Chondrocyte (in vitro differentiated cells): ENCODE data around the gene PRRG2. TPM values are rescaled to one million over a fixed set of nuclear protein-coding genes. Genes with fewer than 3 reads are reported as not detected.

ENCODE experiments used
- DNase-seq: peaks from one replicate; pipeline ENCODE4 v3.0.0; 2021; ENCODE audit warnings: mixed read lengths, low spot score
- H3K27ac Mint-ChIP-seq: one replicate; pipeline ENCODE4 v1.8.0; 2021; ENCODE audit warnings: mild to moderate bottlenecking, moderate library complexity, mixed read lengths; ENCODE audit not compliant: unreplicated experiment
- H3K27me3 Mint-ChIP-seq: 2 replicates; pipeline ENCODE4 v1.8.0; 2021; ENCODE audit warnings: low read depth, mixed read lengths
- H3K36me3 Mint-ChIP-seq: 2 replicates; pipeline ENCODE4 v1.8.0; 2021; ENCODE audit warnings: low read depth, mixed read lengths
- H3K4me1 Mint-ChIP-seq: 2 replicates; pipeline ENCODE4 v1.8.0; 2021; ENCODE audit warnings: low read depth, mild to moderate bottlenecking, mixed read lengths
- H3K4me3 Mint-ChIP-seq: one replicate; pipeline ENCODE4 v1.8.0; 2021; ENCODE audit warnings: mild to moderate bottlenecking, moderate library complexity, mixed read lengths; ENCODE audit not compliant: unreplicated experiment
- H3K9me3 Mint-ChIP-seq: 2 replicates; pipeline ENCODE4 v1.8.0; 2021; ENCODE audit warnings: low read depth, mixed read lengths
- long read RNA-seq: library from polyadenylated mRNA; stranded (forward); transcript quantifications from one replicate; pipeline ENCODE4 v2.0.0, GENCODE V29; 2021
- total RNA-seq: library from RNA; stranded (reverse); gene quantifications from 3 replicates; pipeline ENCODE4 v1.2.1, GENCODE V29; 2021
- TF ChIP-seq, protein P1 (sequence below): fragments of 200-600 bp; sonication (generic); IDR thresholded peaks from 2 replicates; pipeline ENCODE4 v1.5.0; 2021; ENCODE audit warnings: antibody characterized with exemption, mild to moderate bottlenecking, moderate library complexity

PRRG2 gene
- total RNA-seq = 0.17 to 0.56 TPM (median 0.39 TPM) in 3 replicates
- long read RNA-seq = 0 reads

DNA sequence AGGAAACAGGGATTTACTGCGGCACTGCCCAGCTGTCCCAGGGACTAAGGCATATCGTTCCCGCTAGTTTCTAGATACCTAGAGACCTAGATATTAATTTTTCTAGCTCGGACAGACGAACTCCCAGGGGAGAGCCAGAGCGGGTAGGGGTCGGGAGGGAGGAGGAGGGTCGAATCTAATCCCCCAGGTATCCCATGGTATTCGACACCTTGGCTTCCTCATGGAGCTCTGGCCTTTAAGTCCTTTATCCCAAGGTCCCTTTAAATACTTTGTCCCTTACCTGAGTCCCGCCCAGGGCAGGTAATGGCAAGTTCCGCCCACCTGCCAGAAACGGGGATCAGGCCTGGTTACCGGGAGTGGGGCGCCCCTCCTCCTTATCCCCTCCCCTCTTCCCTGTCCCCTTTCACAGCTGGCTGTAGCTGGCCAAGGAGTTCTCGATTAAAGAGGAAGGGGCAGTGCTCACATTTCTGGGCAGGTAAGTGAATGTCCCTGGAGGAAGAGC, at the start of gene PRRG2:
Gene PRRG2, plus strand, starts transcription at position 310 of the 502 bp plus-strand sequence. CDS start 1,904 bp downstream, outside the sequence.
- TF ChIP-seq, protein P1, sequence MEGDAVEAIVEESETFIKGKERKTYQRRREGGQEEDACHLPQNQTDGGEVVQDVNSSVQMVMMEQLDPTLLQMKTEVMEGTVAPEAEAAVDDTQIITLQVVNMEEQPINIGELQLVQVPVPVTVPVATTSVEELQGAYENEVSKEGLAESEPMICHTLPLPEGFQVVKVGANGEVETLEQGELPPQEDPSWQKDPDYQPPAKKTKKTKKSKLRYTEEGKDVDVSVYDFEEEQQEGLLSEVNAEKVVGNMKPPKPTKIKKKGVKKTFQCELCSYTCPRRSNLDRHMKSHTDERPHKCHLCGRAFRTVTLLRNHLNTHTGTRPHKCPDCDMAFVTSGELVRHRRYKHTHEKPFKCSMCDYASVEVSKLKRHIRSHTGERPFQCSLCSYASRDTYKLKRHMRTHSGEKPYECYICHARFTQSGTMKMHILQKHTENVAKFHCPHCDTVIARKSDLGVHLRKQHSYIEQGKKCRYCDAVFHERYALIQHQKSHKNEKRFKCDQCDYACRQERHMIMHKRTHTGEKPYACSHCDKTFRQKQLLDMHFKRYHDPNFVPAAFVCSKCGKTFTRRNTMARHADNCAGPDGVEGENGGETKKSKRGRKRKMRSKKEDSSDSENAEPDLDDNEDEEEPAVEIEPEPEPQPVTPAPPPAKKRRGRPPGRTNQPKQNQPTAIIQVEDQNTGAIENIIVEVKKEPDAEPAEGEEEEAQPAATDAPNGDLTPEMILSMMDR = no peak
- DNase-seq = no peak
- H3K4me1 Mint-ChIP-seq = peaks cover 23% of the 10 kb centered on the region
- peak within 1 kb of the TSS; percentile 88 for H3K4me3 Mint-ChIP-seq
- no peaks in the 10 kb centered on the region for H3K27me3 Mint-ChIP-seq
- peak within 1 kb of the TSS; percentile 89 for H3K27ac Mint-ChIP-seq
- no peaks in the 10 kb centered on the region for H3K36me3 Mint-ChIP-seq
- no peaks in the 10 kb centered on the region for H3K9me3 Mint-ChIP-seq

DNA sequence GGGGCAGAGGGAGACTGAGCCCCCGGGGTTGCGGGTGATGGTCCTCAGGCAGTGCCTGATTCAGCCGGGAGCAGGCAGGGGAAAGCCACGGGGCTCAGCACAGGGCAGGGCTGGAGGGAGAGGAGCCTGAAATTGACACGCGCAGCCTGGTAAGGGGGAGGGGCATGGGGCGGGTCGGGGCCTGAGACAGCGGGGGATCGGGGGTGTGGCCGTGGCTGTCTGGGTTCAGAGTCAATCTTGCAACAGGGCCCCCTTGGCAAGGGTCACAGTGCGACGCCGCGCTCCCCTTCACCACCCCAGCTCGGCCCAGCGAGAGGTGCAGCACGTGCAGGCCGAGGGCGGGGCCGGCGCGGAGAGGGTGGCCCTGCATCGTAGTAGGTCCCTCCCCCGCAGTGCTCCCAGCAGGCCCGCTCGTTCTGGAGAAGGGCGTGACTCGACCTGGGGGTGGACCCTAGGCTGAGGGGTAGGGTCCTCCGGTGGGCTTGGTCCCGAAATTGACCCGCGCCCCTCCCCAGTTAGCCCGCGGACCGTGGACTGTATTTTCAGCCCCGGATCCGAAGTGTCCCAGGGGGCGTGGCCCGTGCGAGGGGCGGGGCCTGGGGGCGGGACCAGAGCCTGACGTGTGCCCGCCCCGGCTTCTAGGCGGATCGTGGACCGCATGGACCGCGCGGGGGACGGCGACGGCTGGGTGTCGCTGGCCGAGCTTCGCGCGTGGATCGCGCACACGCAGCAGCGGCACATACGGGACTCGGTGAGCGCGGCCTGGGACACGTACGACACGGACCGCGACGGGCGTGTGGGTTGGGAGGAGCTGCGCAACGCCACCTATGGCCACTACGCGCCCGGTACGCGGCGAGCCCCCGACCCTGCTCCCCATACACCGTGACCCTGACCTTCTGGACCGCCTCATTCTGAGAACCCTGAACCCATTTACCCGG, 47.3 kb upstream of the PRRG2 start:
- peak overlapping the region; percentile 68 for H3K4me3 Mint-ChIP-seq
- peaks cover 29% of the 10 kb centered on the region for H3K36me3 Mint-ChIP-seq
- no peaks in the 10 kb centered on the region for H3K9me3 Mint-ChIP-seq
- H3K27ac Mint-ChIP-seq = peak overlapping the region; percentile 71
- peak; percentile 93 for DNase-seq
- TF ChIP-seq, protein P1 = peak; percentile 54
- H3K27me3 Mint-ChIP-seq = no peaks in the 10 kb centered on the region
- H3K4me1 Mint-ChIP-seq = peaks cover 48% of the 10 kb centered on the region

DNA sequence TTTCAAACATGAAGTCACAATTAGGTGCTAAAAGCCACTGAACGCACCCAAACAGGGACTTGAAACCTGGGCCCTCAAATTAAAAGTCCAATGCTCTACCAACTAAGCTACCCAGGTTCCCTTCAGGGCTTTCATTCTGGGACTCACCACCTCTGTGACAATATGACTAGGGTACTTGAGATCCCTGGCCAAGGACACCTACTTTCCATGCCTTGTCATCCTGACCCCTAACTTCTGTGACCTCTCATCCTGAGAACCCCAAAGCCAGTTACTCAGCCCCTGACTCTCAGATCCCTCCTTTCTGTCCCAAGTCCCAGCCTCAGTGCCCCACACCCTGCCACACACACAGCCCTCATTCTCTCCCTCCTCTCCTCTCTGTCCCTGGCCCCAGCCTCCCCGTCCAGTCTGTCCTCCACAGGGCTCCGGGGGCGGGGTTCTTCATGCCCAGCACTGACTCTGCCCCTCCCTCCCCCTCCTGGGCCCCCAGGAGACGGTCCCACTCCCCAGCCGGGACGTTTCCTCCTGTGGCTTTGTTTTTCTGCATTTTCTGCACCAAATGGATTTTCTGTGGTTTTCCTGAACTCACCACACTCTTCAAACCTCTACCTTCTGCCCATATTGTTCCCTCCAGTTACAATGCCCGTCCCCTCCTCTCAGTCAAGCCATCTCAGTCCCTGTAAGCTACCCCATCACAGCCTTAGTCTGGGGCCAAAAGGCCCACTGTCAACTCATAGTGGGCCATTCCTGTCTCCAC, 46.3 kb upstream of the PRRG2 start:
- peak overlapping the region; percentile 42 for H3K27ac Mint-ChIP-seq

DNA sequence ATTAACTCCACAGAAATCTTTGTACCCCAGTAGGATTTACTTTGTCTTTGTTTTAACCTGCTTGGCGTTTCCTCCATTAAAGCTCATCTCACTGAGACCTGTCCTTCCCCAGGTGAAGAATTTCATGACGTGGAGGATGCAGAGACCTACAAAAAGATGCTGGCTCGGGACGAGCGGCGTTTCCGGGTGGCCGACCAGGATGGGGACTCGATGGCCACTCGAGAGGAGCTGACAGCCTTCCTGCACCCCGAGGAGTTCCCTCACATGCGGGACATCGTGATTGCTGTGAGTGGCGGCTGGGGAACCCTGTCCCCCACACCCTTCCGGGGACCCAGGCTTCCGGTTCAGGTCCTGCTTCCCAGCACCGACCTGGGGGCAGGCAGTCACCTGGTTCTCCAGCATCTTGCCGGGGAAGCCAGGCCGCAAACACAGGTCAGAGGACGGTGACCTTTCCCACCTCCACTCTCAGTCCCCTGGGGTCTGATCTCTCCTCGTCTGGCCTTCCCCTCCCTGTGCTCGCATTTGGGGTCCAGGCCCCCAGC, 44.1 kb upstream of the PRRG2 start:
- TF ChIP-seq, protein P1 = no peak
- Mint-ChIP-seq H3K4me3 (no peak overlapping the region), H3K27me3 (no peaks in the 10 kb centered on the region), H3K36me3 (peaks cover 27% of the 10 kb centered on the region), H3K9me3 (no peaks in the 10 kb centered on the region), H3K27ac (peak overlapping the region; percentile 51), H3K4me1 (peaks cover 26% of the 10 kb centered on the region)
- no peak for DNase-seq

More for the DNA sequence above, 46.3 kb upstream of the PRRG2 start:
- H3K36me3 Mint-ChIP-seq = peaks cover 31% of the 10 kb centered on the region
- TF ChIP-seq, protein P1 = no peak
- H3K4me1 Mint-ChIP-seq = peaks cover 40% of the 10 kb centered on the region
- no peaks in the 10 kb centered on the region for H3K9me3 Mint-ChIP-seq
- H3K27me3 Mint-ChIP-seq = no peaks in the 10 kb centered on the region
- no peak for DNase-seq
- peak overlapping the region; percentile 47 for H3K4me3 Mint-ChIP-seq

DNA sequence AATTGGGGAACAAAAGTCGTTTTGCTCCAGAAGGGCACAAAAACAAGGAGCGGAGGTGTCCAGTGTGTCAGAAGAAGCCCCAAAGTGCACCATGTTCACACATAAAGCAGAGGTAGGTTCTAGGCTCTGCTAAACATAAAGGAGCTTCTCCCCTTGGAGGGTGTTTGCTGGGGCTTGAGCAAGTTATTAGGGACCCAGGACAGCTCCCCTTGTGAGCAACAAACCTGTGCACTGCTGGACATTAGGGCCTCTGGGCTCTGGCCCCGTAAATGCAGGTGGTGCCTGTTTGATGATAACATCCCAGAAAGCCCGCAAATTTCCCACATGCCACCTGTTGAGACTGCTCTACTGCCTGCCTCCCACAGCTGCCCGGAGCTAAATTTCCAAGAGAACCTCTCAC, 42.5 kb upstream of the PRRG2 start:
- H3K9me3 Mint-ChIP-seq = no peaks in the 10 kb centered on the region
- no peaks in the 10 kb centered on the region for H3K27me3 Mint-ChIP-seq
- H3K36me3 Mint-ChIP-seq = peaks cover 30% of the 10 kb centered on the region
- no peak for DNase-seq
- no peak overlapping the region for H3K27ac Mint-ChIP-seq
- H3K4me3 Mint-ChIP-seq = no peak overlapping the region
- TF ChIP-seq, protein P1 = no peak
- H3K4me1 Mint-ChIP-seq = peaks cover 11% of the 10 kb centered on the region
